Testis (tissue), 2 donors: ENCODE results near the gene KIF1B.

ENCODE experiments used
- POLR2A ChIP-seq: fragments of 450-650 bp; IDR thresholded peaks from one replicate; pipeline ENCODE4 v1.6.1; 2017; ENCODE audit warnings: antibody characterized with exemption, mild to moderate bottlenecking, moderate library complexity
- TF ChIP-seq, protein P1 (sequence below), 3 experiments: fragments of 450-650 bp in 2 of 3; fragments of 200-600 bp in 1 of 3; sonication (generic) in 1 of 3; IDR thresholded peaks; one replicate each; pipeline ENCODE4 v1.5.1; 2016 to 2019; ENCODE audit warnings: antibody characterized with exemption in 3 of 3, mild to moderate bottlenecking in 2 of 3, moderate library complexity in 1 of 3

DNA sequence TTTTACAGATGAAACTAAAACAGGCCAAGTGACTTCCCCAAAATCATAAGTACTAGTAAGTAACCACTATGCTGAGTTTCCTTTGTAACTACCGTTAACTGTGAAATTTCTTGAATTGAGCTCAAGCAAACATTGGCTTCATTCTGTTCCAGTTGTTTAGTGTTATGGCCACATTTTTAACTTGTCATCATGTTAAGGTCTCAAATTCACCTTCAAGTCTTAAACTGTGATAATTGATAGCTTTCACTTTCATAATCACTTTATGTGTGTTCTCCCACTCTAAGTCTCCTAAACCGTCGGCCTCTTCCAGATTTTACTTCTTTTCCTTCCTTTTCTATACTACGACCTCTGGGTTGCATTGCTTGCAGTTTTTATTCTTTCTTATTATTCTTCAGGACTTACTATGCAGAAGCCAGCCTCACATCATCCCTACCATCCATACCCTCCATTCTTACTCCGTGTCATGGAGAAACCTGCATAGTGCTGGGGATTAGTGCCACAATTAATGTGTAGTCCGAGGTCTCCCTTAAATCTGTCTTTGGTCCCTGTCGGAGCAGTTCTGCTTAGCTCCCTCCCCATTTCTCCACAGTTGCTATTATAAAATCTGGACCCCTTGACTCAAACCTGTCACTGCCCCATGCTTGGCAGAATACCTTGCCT, 5.8 kb downstream of the KIF1B start:
- TF ChIP-seq, protein P1, sequence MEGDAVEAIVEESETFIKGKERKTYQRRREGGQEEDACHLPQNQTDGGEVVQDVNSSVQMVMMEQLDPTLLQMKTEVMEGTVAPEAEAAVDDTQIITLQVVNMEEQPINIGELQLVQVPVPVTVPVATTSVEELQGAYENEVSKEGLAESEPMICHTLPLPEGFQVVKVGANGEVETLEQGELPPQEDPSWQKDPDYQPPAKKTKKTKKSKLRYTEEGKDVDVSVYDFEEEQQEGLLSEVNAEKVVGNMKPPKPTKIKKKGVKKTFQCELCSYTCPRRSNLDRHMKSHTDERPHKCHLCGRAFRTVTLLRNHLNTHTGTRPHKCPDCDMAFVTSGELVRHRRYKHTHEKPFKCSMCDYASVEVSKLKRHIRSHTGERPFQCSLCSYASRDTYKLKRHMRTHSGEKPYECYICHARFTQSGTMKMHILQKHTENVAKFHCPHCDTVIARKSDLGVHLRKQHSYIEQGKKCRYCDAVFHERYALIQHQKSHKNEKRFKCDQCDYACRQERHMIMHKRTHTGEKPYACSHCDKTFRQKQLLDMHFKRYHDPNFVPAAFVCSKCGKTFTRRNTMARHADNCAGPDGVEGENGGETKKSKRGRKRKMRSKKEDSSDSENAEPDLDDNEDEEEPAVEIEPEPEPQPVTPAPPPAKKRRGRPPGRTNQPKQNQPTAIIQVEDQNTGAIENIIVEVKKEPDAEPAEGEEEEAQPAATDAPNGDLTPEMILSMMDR (IDR thresholded peaks at IDR 0.05): no peak
- TF ChIP-seq POLR2A: no peak
